HEK293 (cell line): Measurements from ENCODE around the gene DRAP1.

Source experiments
- GLI2 ChIP-seq: fragments of 450-650 bp; formaldehyde crosslinking; IDR thresholded peaks from 2 replicates; pipeline ENCODE4; 2017; ENCODE audit warnings: missing biosample characterization, missing genetic modification characterization, low read depth, borderline replicate concordance
- HOXD13 ChIP-seq: sonication (generic); formaldehyde crosslinking; IDR thresholded peaks from 2 replicates; pipeline ENCODE4 v1.8.0; 2022; ENCODE audit warnings: missing genetic modification reagents, borderline replicate concordance
- PRDM1 ChIP-seq: fragments of 450-650 bp; formaldehyde crosslinking; IDR thresholded peaks from 2 replicates; pipeline ENCODE4; 2016; ENCODE audit warnings: missing biosample characterization, missing genetic modification characterization
- SALL2 ChIP-seq: fragments of 450-650 bp; formaldehyde crosslinking; IDR thresholded peaks from 2 replicates; pipeline ENCODE4 v1.5.0; 2017; ENCODE audit warnings: missing biosample characterization, mild to moderate bottlenecking, missing genetic modification characterization, borderline replicate concordance
- TCF7L2 ChIP-seq: IDR thresholded peaks from 2 replicates; pipeline ENCODE4 v1.6.1; 2011; ENCODE audit warnings: low read depth, mild to moderate bottlenecking, inconsistent platforms, low read length, moderate library complexity, borderline replicate concordance
- ZBTB1 ChIP-seq: fragments of 450-650 bp; formaldehyde crosslinking; IDR thresholded peaks from 2 replicates; pipeline ENCODE4 v1.5.1; 2016; ENCODE audit warnings: missing biosample characterization, missing genetic modification characterization
- ZFHX2 ChIP-seq: fragments of 450-650 bp; formaldehyde crosslinking; conservative IDR thresholded peaks from 2 replicates; pipeline ENCODE4 v1.5.1; 2016; ENCODE audit warnings: missing biosample characterization, missing genetic modification characterization
- ZFP37 ChIP-seq: fragments of 450-650 bp; formaldehyde crosslinking; IDR thresholded peaks from 2 replicates; pipeline ENCODE4 v1.5.1; 2016; ENCODE audit warnings: missing biosample characterization, missing genetic modification characterization
- ZNF114 ChIP-seq: fragments of 450-650 bp; formaldehyde crosslinking; IDR thresholded peaks from 2 replicates; pipeline ENCODE4 v1.5.0; 2017; ENCODE audit warnings: missing biosample characterization, missing genetic modification characterization
- ZNF140 ChIP-seq: fragments of 450-650 bp; formaldehyde crosslinking; IDR thresholded peaks from 2 replicates; pipeline ENCODE4 v1.5.1; 2016; ENCODE audit warnings: missing biosample characterization, missing genetic modification characterization
- ZNF155 ChIP-seq: fragments of 450-650 bp; formaldehyde crosslinking; IDR thresholded peaks from 2 replicates; pipeline ENCODE4 v1.5.1; 2016; ENCODE audit warnings: missing biosample characterization, missing genetic modification characterization
- ZNF184 ChIP-seq: fragments of 450-650 bp; IDR thresholded peaks from 2 replicates; pipeline ENCODE4 v1.5.1; 2018; ENCODE audit warnings: missing biosample characterization, mild to moderate bottlenecking, missing genetic modification characterization
- ZNF2 ChIP-seq: fragments of 450-650 bp; formaldehyde crosslinking; IDR thresholded peaks from 2 replicates; pipeline ENCODE4 v1.5.1; 2016; ENCODE audit warnings: missing biosample characterization, missing genetic modification characterization
- ZNF23 ChIP-seq: fragments of 450-650 bp; formaldehyde crosslinking; IDR thresholded peaks from 2 replicates; pipeline ENCODE4 v1.5.1; 2016; ENCODE audit warnings: missing biosample characterization, missing genetic modification characterization, borderline replicate concordance
- ZNF24 ChIP-seq: fragments of 450-650 bp; formaldehyde crosslinking; IDR thresholded peaks from 2 replicates; pipeline ENCODE4 v1.5.1; 2016; ENCODE audit warnings: missing biosample characterization, missing genetic modification characterization
- ZNF26 ChIP-seq: fragments of 450-650 bp; formaldehyde crosslinking; IDR thresholded peaks from 2 replicates; pipeline ENCODE4 v1.5.1; 2016; ENCODE audit warnings: missing biosample characterization, missing genetic modification characterization
- ZNF311 ChIP-seq: fragments of 450-650 bp; formaldehyde crosslinking; IDR thresholded peaks from 2 replicates; pipeline ENCODE4 v1.5.1; 2017; ENCODE audit warnings: missing biosample characterization, missing genetic modification characterization, borderline replicate concordance
- ZNF335 ChIP-seq: fragments of 450-650 bp; formaldehyde crosslinking; conservative IDR thresholded peaks from 2 replicates; pipeline ENCODE4 v1.5.1; 2016; ENCODE audit warnings: missing biosample characterization, missing genetic modification characterization
- ZNF362 ChIP-seq: fragments of 450-650 bp; formaldehyde crosslinking; IDR thresholded peaks from 2 replicates; pipeline ENCODE4 v1.5.1; 2016; ENCODE audit warnings: missing biosample characterization, missing genetic modification characterization
- ZNF433 ChIP-seq: fragments of 450-650 bp; formaldehyde crosslinking; IDR thresholded peaks from 2 replicates; pipeline ENCODE4 v1.5.1; 2016; ENCODE audit warnings: missing biosample characterization, missing genetic modification characterization, low read depth
- ZNF449 ChIP-seq: fragments of 450-650 bp; formaldehyde crosslinking; IDR thresholded peaks from 2 replicates; pipeline ENCODE4 v1.5.1; 2017; ENCODE audit warnings: missing biosample characterization, mild to moderate bottlenecking, missing genetic modification characterization, moderate library complexity
- ZNF501 ChIP-seq: fragments of 450-650 bp; formaldehyde crosslinking; IDR thresholded peaks from 2 replicates; pipeline ENCODE4 v1.5.1; 2016; ENCODE audit warnings: missing biosample characterization, missing genetic modification characterization
- ZNF544 ChIP-seq: fragments of 450-650 bp; formaldehyde crosslinking; IDR thresholded peaks from 2 replicates; pipeline ENCODE4 v1.5.0; 2017; ENCODE audit warnings: missing biosample characterization, missing genetic modification characterization
- ZNF555 ChIP-seq: fragments of 450-650 bp; formaldehyde crosslinking; conservative IDR thresholded peaks from 2 replicates; pipeline ENCODE4 v1.5.1; 2017; ENCODE audit warnings: missing biosample characterization, mild to moderate bottlenecking, missing genetic modification characterization, inconsistent platforms
- ZNF664 ChIP-seq: fragments of 450-650 bp; formaldehyde crosslinking; IDR thresholded peaks from 2 replicates; pipeline ENCODE4 v1.5.1; 2016; ENCODE audit warnings: missing biosample characterization, missing genetic modification characterization
- TF ChIP-seq, protein P1 (sequence below): fragments of 450-650 bp; IDR thresholded peaks from 2 replicates; pipeline ENCODE4 v1.5.1; 2018; ENCODE audit warnings: missing biosample characterization, mild to moderate bottlenecking, missing genetic modification characterization
- TF ChIP-seq, protein P2 (sequence below): fragments of 450-650 bp; IDR thresholded peaks from 2 replicates; pipeline ENCODE4 v1.5.1; 2018; ENCODE audit warnings: missing biosample characterization, missing genetic modification characterization
- TF ChIP-seq, protein P3 (sequence below): fragments of 450-650 bp; formaldehyde crosslinking; conservative IDR thresholded peaks from 2 replicates; pipeline ENCODE4 v1.5.1; 2016; ENCODE audit warnings: low read depth, missing biosample characterization, missing genetic modification characterization

The DRAP1 gene

GRCh38 chr11:65899356-65900124, 19.7 kb upstream of the DRAP1 start (continued):
- TF ChIP-seq ZFP37 (tag by site-specific recombination) (no peak), HOXD13 (CRISPR knock-in tag) (no peak), PRDM1 (tag by site-specific recombination) (no peak), GLI2 (tag by site-specific recombination) (no peak), ZFHX2 (tag by site-specific recombination) (no peak), ZNF23 (tag by site-specific recombination) (no peak), ZNF311 (tag by site-specific recombination) (no peak), ZNF362 (tag by site-specific recombination) (no peak), ZNF184 (tag by site-specific recombination) (no peak), ZNF335 (peak; percentile 65), ZNF544 (tag by site-specific recombination) (no peak), SALL2 (tag by site-specific recombination) (no peak), ZNF433 (tag by site-specific recombination) (no peak), TCF7L2 (no peak), ZNF140 (tag by site-specific recombination) (no peak), ZNF664 (no peak), ZBTB1 (no peak), ZNF26 (tag by site-specific recombination) (no peak), ZNF155 (tag by site-specific recombination) (no peak), ZNF114 (no peak), ZNF555 (tag by site-specific recombination) (no peak), ZNF501 (tag by site-specific recombination) (peak; percentile 53; the same call in 1 of the 2 replicates), ZNF449 (tag by site-specific recombination) (no peak), ZNF24 (tag by site-specific recombination) (no peak), ZNF2 (tag by site-specific recombination) (0 out of 2 replicates have a peak, but pooled peaks have one; percentile 25)
- TF ChIP-seq, protein P1, sequence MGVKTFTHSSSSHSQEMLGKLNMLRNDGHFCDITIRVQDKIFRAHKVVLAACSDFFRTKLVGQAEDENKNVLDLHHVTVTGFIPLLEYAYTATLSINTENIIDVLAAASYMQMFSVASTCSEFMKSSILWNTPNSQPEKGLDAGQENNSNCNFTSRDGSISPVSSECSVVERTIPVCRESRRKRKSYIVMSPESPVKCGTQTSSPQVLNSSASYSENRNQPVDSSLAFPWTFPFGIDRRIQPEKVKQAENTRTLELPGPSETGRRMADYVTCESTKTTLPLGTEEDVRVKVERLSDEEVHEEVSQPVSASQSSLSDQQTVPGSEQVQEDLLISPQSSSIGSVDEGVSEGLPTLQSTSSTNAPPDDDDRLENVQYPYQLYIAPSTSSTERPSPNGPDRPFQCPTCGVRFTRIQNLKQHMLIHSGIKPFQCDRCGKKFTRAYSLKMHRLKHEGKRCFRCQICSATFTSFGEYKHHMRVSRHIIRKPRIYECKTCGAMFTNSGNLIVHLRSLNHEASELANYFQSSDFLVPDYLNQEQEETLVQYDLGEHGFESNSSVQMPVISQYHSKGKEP (tag by site-specific recombination): no peak
- TF ChIP-seq, protein P2, sequence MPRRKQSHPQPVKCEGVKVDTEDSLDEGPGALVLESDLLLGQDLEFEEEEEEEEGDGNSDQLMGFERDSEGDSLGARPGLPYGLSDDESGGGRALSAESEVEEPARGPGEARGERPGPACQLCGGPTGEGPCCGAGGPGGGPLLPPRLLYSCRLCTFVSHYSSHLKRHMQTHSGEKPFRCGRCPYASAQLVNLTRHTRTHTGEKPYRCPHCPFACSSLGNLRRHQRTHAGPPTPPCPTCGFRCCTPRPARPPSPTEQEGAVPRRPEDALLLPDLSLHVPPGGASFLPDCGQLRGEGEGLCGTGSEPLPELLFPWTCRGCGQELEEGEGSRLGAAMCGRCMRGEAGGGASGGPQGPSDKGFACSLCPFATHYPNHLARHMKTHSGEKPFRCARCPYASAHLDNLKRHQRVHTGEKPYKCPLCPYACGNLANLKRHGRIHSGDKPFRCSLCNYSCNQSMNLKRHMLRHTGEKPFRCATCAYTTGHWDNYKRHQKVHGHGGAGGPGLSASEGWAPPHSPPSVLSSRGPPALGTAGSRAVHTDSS: no peak
- TF ChIP-seq, protein P3, sequence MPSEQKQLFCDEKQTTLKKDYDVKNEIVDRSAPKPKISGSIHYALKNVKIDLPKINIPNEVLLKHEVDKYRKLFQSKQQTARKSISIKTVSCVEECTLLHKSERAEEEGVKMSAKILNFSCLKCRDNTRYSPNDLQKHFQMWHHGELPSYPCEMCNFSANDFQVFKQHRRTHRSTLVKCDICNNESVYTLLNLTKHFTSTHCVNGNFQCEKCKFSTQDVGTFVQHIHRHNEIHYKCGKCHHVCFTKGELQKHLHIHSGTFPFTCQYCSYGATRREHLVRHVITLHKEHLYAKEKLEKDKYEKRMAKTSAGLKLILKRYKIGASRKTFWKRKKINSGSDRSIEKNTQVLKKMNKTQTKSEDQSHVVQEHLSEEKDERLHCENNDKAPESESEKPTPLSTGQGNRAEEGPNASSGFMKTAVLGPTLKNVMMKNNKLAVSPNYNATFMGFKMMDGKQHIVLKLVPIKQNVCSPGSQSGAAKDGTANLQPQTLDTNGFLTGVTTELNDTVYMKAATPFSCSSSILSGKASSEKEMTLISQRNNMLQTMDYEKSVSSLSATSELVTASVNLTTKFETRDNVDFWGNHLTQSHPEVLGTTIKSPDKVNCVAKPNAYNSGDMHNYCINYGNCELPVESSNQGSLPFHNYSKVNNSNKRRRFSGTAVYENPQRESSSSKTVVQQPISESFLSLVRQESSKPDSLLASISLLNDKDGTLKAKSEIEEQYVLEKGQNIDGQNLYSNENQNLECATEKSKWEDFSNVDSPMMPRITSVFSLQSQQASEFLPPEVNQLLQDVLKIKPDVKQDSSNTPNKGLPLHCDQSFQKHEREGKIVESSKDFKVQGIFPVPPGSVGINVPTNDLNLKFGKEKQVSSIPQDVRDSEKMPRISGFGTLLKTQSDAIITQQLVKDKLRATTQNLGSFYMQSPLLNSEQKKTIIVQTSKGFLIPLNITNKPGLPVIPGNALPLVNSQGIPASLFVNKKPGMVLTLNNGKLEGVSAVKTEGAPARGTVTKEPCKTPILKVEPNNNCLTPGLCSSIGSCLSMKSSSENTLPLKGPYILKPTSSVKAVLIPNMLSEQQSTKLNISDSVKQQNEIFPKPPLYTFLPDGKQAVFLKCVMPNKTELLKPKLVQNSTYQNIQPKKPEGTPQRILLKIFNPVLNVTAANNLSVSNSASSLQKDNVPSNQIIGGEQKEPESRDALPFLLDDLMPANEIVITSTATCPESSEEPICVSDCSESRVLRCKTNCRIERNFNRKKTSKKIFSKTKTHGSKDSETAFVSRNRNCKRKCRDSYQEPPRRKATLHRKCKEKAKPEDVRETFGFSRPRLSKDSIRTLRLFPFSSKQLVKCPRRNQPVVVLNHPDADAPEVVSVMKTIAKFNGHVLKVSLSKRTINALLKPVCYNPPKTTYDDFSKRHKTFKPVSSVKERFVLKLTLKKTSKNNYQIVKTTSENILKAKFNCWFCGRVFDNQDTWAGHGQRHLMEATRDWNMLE (tag by site-specific recombination): no peak
